ENCODE data around the gene ZBTB25.
A peak's percentile ranks its signal among the peaks of the same experiment; 100 is the strongest.

Gene ZBTB25

GRCh38 chr14:64504897-64505794 lies 1.5 kb upstream of the ZBTB25 start:
- no peaks in the 10 kb centered on the region for H3K27me3 Mint-ChIP-seq
- peak overlapping the region; percentile 100 for H3K27ac Mint-ChIP-seq
- no peaks in the 10 kb centered on the region for H3K9me3 Mint-ChIP-seq
- peak overlapping the region; percentile 98 for H3K4me3 Mint-ChIP-seq
- peak; percentile 86 for DNase-seq
- H3K4me1 Mint-ChIP-seq (ENCODE audit: low read depth) = peaks cover 69% of the 10 kb centered on the region
- peaks cover 52% of the 10 kb centered on the region for H3K36me3 Mint-ChIP-seq (ENCODE audit: low read depth)

- H3K27me3 Mint-ChIP-seq = no peaks in the 10 kb centered on the region
- peaks cover 69% of the 10 kb centered on the region for H3K4me1 Mint-ChIP-seq (ENCODE audit: low read depth)
- peak within 1 kb of the TSS; percentile 100 for H3K27ac Mint-ChIP-seq
- peaks cover 59% of the 10 kb centered on the region for H3K36me3 Mint-ChIP-seq (ENCODE audit: low read depth)
- DNase-seq = peak; percentile 92
- H3K4me3 Mint-ChIP-seq = peak within 1 kb of the TSS; percentile 98
- no peaks in the 10 kb centered on the region for H3K9me3 Mint-ChIP-seq
These were observed 765 bp upstream of the ZBTB25 start, which contains the start of gene ZBTB1 for GRCh38 chr14:64504310-64504896. TSS of gene ZBTB1 (plus strand) at chr14:64504770. CDS start at chr14:64521505, 16,735 bp downstream.

- Mint-ChIP-seq H3K4me3 (peak overlapping the region; percentile 98), H3K27me3 (no peaks in the 10 kb centered on the region), H3K9me3 (no peaks in the 10 kb centered on the region), H3K27ac (peak overlapping the region; percentile 99), H3K36me3 (ENCODE audit: low read depth) (peaks cover 64% of the 10 kb centered on the region), H3K4me1 (ENCODE audit: low read depth) (peaks cover 63% of the 10 kb centered on the region)
- DNase-seq = no peak
These were observed 678 bp downstream of the ZBTB25 start for GRCh38 chr14:64502887-64503433.

GRCh38 chr14:64502456-64502855 lies 1.2 kb downstream of the ZBTB25 start:
- Mint-ChIP-seq H3K4me3 (peak overlapping the region; percentile 98), H3K27ac (peak overlapping the region; percentile 99), H3K4me1 (ENCODE audit: low read depth) (peaks cover 63% of the 10 kb centered on the region), H3K27me3 (no peaks in the 10 kb centered on the region), H3K36me3 (ENCODE audit: low read depth) (peaks cover 67% of the 10 kb centered on the region), H3K9me3 (no peaks in the 10 kb centered on the region)
- DNase-seq = peak; percentile 42

GRCh38 chr14:64501411-64502171 lies 2.0 kb downstream of the ZBTB25 start:
- no peaks in the 10 kb centered on the region for H3K27me3 Mint-ChIP-seq
- no peaks in the 10 kb centered on the region for H3K9me3 Mint-ChIP-seq
- no peak for DNase-seq
- peak overlapping the region; percentile 99 for H3K27ac Mint-ChIP-seq
- peaks cover 61% of the 10 kb centered on the region for H3K4me1 Mint-ChIP-seq (ENCODE audit: low read depth)
- peak overlapping the region; percentile 98 for H3K4me3 Mint-ChIP-seq
- H3K36me3 Mint-ChIP-seq (ENCODE audit: low read depth) = peaks cover 68% of the 10 kb centered on the region

GRCh38 chr14:64500088-64500487 lies 3.5 kb downstream of the ZBTB25 start:
- DNase-seq = no peak
- peak overlapping the region; percentile 99 for H3K27ac Mint-ChIP-seq
- peaks cover 58% of the 10 kb centered on the region for H3K4me1 Mint-ChIP-seq (ENCODE audit: low read depth)
- no peaks in the 10 kb centered on the region for H3K27me3 Mint-ChIP-seq
- no peaks in the 10 kb centered on the region for H3K9me3 Mint-ChIP-seq
- peak overlapping the region; percentile 98 for H3K4me3 Mint-ChIP-seq
- H3K36me3 Mint-ChIP-seq (ENCODE audit: low read depth) = peaks cover 67% of the 10 kb centered on the region

- Mint-ChIP-seq H3K27ac (peak overlapping the region; percentile 58), H3K4me1 (ENCODE audit: low read depth) (peaks cover 75% of the 10 kb centered on the region), H3K36me3 (ENCODE audit: low read depth) (peaks cover 78% of the 10 kb centered on the region), H3K9me3 (no peaks in the 10 kb centered on the region), H3K4me3 (no peak overlapping the region), H3K27me3 (no peaks in the 10 kb centered on the region)
- no peak for DNase-seq
These were observed 6.9 kb downstream of the ZBTB25 start for GRCh38 chr14:64496764-64497163.

GRCh38 chr14:64495252-64495651 lies 8.4 kb downstream of the ZBTB25 start:
- H3K4me1 Mint-ChIP-seq (ENCODE audit: low read depth) = peaks cover 73% of the 10 kb centered on the region
- no peak overlapping the region for H3K4me3 Mint-ChIP-seq
- H3K27me3 Mint-ChIP-seq = no peaks in the 10 kb centered on the region
- no peak for DNase-seq
- peak overlapping the region; percentile 50 for H3K27ac Mint-ChIP-seq
- H3K36me3 Mint-ChIP-seq (ENCODE audit: low read depth) = peaks cover 88% of the 10 kb centered on the region
- no peaks in the 10 kb centered on the region for H3K9me3 Mint-ChIP-seq

GRCh38 chr14:64493455-64493854 lies 10.2 kb downstream of the ZBTB25 start:
- Mint-ChIP-seq H3K4me3 (no peak overlapping the region), H3K36me3 (ENCODE audit: low read depth) (peaks cover 82% of the 10 kb centered on the region), H3K27me3 (no peaks in the 10 kb centered on the region), H3K4me1 (ENCODE audit: low read depth) (peaks cover 58% of the 10 kb centered on the region), H3K27ac (peak overlapping the region; percentile 22), H3K9me3 (no peaks in the 10 kb centered on the region)
- no peak for DNase-seq

GRCh38 chr14:64491637-64492036 lies 12.0 kb downstream of the ZBTB25 start:
- Mint-ChIP-seq H3K27me3 (no peaks in the 10 kb centered on the region), H3K4me3 (no peak overlapping the region), H3K4me1 (ENCODE audit: low read depth) (peaks cover 48% of the 10 kb centered on the region), H3K36me3 (ENCODE audit: low read depth) (peaks cover 87% of the 10 kb centered on the region), H3K27ac (peak overlapping the region; percentile 14), H3K9me3 (no peaks in the 10 kb centered on the region)
- no peak for DNase-seq

- Mint-ChIP-seq H3K36me3 (ENCODE audit: low read depth) (peaks cover 86% of the 10 kb centered on the region), H3K9me3 (no peaks in the 10 kb centered on the region), H3K27ac (no peak overlapping the region), H3K4me1 (ENCODE audit: low read depth) (peaks cover 42% of the 10 kb centered on the region), H3K4me3 (no peak overlapping the region), H3K27me3 (no peaks in the 10 kb centered on the region)
- no peak for DNase-seq
These were observed 15.0 kb downstream of the ZBTB25 start for GRCh38 chr14:64488590-64489099.

- Mint-ChIP-seq H3K27me3 (no peaks in the 10 kb centered on the region), H3K4me1 (ENCODE audit: low read depth) (peaks cover 35% of the 10 kb centered on the region), H3K27ac (peak overlapping the region; percentile 30), H3K36me3 (ENCODE audit: low read depth) (peaks cover 48% of the 10 kb centered on the region), H3K9me3 (no peaks in the 10 kb centered on the region), H3K4me3 (no peak overlapping the region)
- DNase-seq = no peak
These were observed 24.9 kb downstream of the ZBTB25 start for GRCh38 chr14:64478634-64479250.

GRCh38 chr14:64476438-64476837 lies 27.2 kb downstream of the ZBTB25 start:
- no peaks in the 10 kb centered on the region for H3K27me3 Mint-ChIP-seq
- peaks cover 36% of the 10 kb centered on the region for H3K4me1 Mint-ChIP-seq (ENCODE audit: low read depth)
- no peak overlapping the region for H3K27ac Mint-ChIP-seq
- peaks cover 37% of the 10 kb centered on the region for H3K36me3 Mint-ChIP-seq (ENCODE audit: low read depth)
- no peaks in the 10 kb centered on the region for H3K9me3 Mint-ChIP-seq
- no peak for DNase-seq
- H3K4me3 Mint-ChIP-seq = no peak overlapping the region
